Measurements from ENCODE around the gene KIAA0232. TPM values are rescaled to one million over a fixed set of nuclear protein-coding genes. Genes with fewer than 3 reads are reported as not detected.

KIAA0232 gene
- total and polyA plus RNA-seq, 4 donors: 8.9 to 34.4 (median 18.5) TPM

GRCh38 chr4:6892909-6893202, 110.3 kb downstream of the KIAA0232 start:
- WGBS: 67% methylated on average over 6 of the region's 6 CpGs
- peak overlapping the region; percentile 45 to 77 for H3K9ac ChIP-seq (ENCODE audit: low read depth in 1 of 2, low read length in 2 of 2)

More at GRCh38 chr4:6892909-6893202, 110.3 kb downstream of the KIAA0232 start:
- Histone ChIP-seq H3K4me3 (ENCODE audit: low read depth in 1 of 3, low read length in 3 of 3) (peak overlapping the region in 2 of 3 donors; percentile 22 to 28), H3K36me3 (ENCODE audit: control insufficient read depth in 4 of 4, insufficient read depth in 3 of 4, low read depth in 1 of 4, low read length in 3 of 4) (no peaks in the 10 kb centered on the region), H3K9me3 (ENCODE audit: control insufficient read depth in 4 of 4, low read length in 3 of 4) (peaks cover 0 to 3% (median 0%) of the 10 kb centered on the region in 4 donors), H3K27ac (ENCODE audit: low read depth in 1 of 2, low read length in 2 of 2) (peak overlapping the region; percentile 91 to 92), H3K4me1 (ENCODE audit: control insufficient read depth in 4 of 4, insufficient read depth in 4 of 4, low read length in 3 of 4) (peaks cover 15 to 35% (median 26%) of the 10 kb centered on the region in 4 donors), H3K27me3 (ENCODE audit: control insufficient read depth in 4 of 4, insufficient read depth in 4 of 4, low read length in 3 of 4) (no peaks in the 10 kb centered on the region)
- TF ChIP-seq FOXA2 (IDR thresholded peaks at IDR 0.05) (no peak), ZBTB33 (IDR thresholded peaks at IDR 0.05) (no peak), HNF4G (IDR thresholded peaks at IDR 0.05) (no peak), MAX (IDR thresholded peaks at IDR 0.05) (no peak), REST (IDR thresholded peaks at IDR 0.05) (no peak), FOXA1 (IDR thresholded peaks at IDR 0.05) (no peak), TAF1 (conservative IDR thresholded peaks at IDR 0.05) (no peak), HNF4A (conservative IDR thresholded peaks at IDR 0.05) (no peak), RAD21 (IDR thresholded peaks at IDR 0.05) (no peak), SP1 (IDR thresholded peaks at IDR 0.05) (no peak), YY1 (IDR thresholded peaks at IDR 0.05) (no peak), ATF3 (IDR thresholded peaks at IDR 0.05) (no peak), CTCF (IDR thresholded peaks at IDR 0.05; ENCODE audit: low read depth, low read length, missing input control) (no peak), GABPA (IDR thresholded peaks at IDR 0.05 in 1 of 2, conservative IDR thresholded peaks at IDR 0.05 in 1 of 2) (no peak), RXRA (IDR thresholded peaks at IDR 0.05) (no peak), EGR1 (IDR thresholded peaks at IDR 0.05; ENCODE audit: low read depth in 2 of 2) (no peak)
- no peak for DNase-seq (ENCODE audit: low spot score)
